GM18909 (cell line): Measurements from ENCODE around the gene VSTM4.

ENCODE experiments used
- ATAC-seq: cut with Tn5 transposase; IDR thresholded peaks from one replicate; pipeline ENCODE4 v1.9.1; 2021; ENCODE audit warnings: mild to moderate bottlenecking; ENCODE audit not compliant: unreplicated experiment, poor library complexity

VSTM4 gene

GRCh38 chr10:49096890-49097445 lies 18.4 kb downstream of the VSTM4 start:
- no peak for ATAC-seq

GRCh38 chr10:49094646-49095045 lies 20.7 kb downstream of the VSTM4 start:
- ATAC-seq = no peak

GRCh38 chr10:49093922-49094321 lies 21.4 kb downstream of the VSTM4 start:
- no peak for ATAC-seq

GRCh38 chr10:49092477-49092876 lies 22.8 kb downstream of the VSTM4 start:
- no peak for ATAC-seq

- ATAC-seq = no peak
These were observed 23.7 kb downstream of the VSTM4 start for GRCh38 chr10:49091450-49092210.

GRCh38 chr10:49090696-49091380 lies 24.5 kb downstream of the VSTM4 start:
- no peak for ATAC-seq

GRCh38 chr10:49090189-49090575 lies 25.1 kb downstream of the VSTM4 start:
- ATAC-seq = no peak

- no peak for ATAC-seq
These were observed 25.6 kb downstream of the VSTM4 start for GRCh38 chr10:49089557-49090188.

GRCh38 chr10:49089152-49089551 lies 26.2 kb downstream of the VSTM4 start:
- no peak for ATAC-seq

GRCh38 chr10:49086889-49087288 lies 28.4 kb downstream of the VSTM4 start:
- no peak for ATAC-seq

GRCh38 chr10:49083261-49083660 lies 32.1 kb downstream of the VSTM4 start:
- ATAC-seq = no peak

- ATAC-seq = no peak
These were observed 32.6 kb downstream of the VSTM4 start for GRCh38 chr10:49082766-49083165.

- ATAC-seq = no peak
These were observed 33.6 kb downstream of the VSTM4 start for GRCh38 chr10:49081547-49082275.

- no peak for ATAC-seq
These were observed 34.4 kb downstream of the VSTM4 start for GRCh38 chr10:49080965-49081364.

GRCh38 chr10:49080071-49080470 lies 35.3 kb downstream of the VSTM4 start:
- ATAC-seq = no peak

- no peak for ATAC-seq
These were observed 35.8 kb downstream of the VSTM4 start for GRCh38 chr10:49079499-49079898.

- no peak for ATAC-seq
These were observed 36.2 kb downstream of the VSTM4 start for GRCh38 chr10:49079072-49079471.

GRCh38 chr10:49078433-49078832 lies 36.9 kb downstream of the VSTM4 start:
- no peak for ATAC-seq

GRCh38 chr10:49076741-49077521 lies 38.4 kb downstream of the VSTM4 start:
- peak; percentile 88 for ATAC-seq

GRCh38 chr10:49076319-49076718 lies 39.0 kb downstream of the VSTM4 start:
- ATAC-seq = no peak
